ENCODE measurements around the gene LZTS3. TPM values are rescaled to one million over a fixed set of nuclear protein-coding genes. Genes with fewer than 3 reads are reported as not detected.

LZTS3 gene
- polyA plus RNA-seq, 1 donor (not counting 4 experiments of a cell fraction or from before 2014, with no cell fraction given), result 2.5 TPM

GRCh38 chr20:3175270-3175669 lies 1.9 kb upstream of the LZTS3 start:
- H3K36me3 ChIP-seq (ENCODE audit: control insufficient read depth in 2 of 2, extremely low read depth in 1 of 2, insufficient read depth in 2 of 2, low read length in 2 of 2), result no peaks in the 10 kb centered on the region
- H2AFZ ChIP-seq (ENCODE audit: control insufficient read depth, low read length), result no peak overlapping the region
- H3K4me3 ChIP-seq (ENCODE audit: control insufficient read depth in 2 of 3, extremely low read depth in 1 of 3, insufficient read depth in 2 of 3, low read depth in 1 of 3, low read length in 3 of 3), result peak overlapping the region; percentile 69 to 98 (median 92)
- dilution Hi-C loops (cut with MboI; ENCODE audit: extremely low pct_ligation_motif_present, low sequenced_read_pairs), result no loop called here
- FAIRE-seq (no peak), DNase-seq (ENCODE audit: low read depth, low spot score) (no peak)
- no peaks in the 10 kb centered on the region for H4K20me1 ChIP-seq (ENCODE audit: control insufficient read depth, extremely low read depth, insufficient read depth, low read length)
- no peak for TF ChIP-seq CTCF (optimal IDR thresholded peaks at IDR 0.05 in 1 of 3, IDR thresholded peaks at IDR 0.05 in 1 of 3, conservative IDR thresholded peaks at IDR 0.05 in 1 of 3; ENCODE audit: extremely low read depth in 1 of 3, insufficient read depth in 2 of 3, low read length in 3 of 3)
- no peak for TF ChIP-seq EZH2 (IDR thresholded peaks at IDR 0.05; ENCODE audit: low read length)
- no peaks in the 10 kb centered on the region for H3K9me1 ChIP-seq (ENCODE audit: control insufficient read depth, extremely low read depth, insufficient read depth, low read length)
- no peaks in the 10 kb centered on the region for H3K9me3 ChIP-seq (ENCODE audit: control insufficient read depth, low read depth, low read length)
- H3K27ac ChIP-seq (ENCODE audit: control insufficient read depth, insufficient read depth, low read length), result peak overlapping the region; percentile 74
- peaks cover 11% of the 10 kb centered on the region for H3K4me1 ChIP-seq (ENCODE audit: control insufficient read depth, extremely low read depth, insufficient read depth, low read length)
- no peak overlapping the region for H3K9ac ChIP-seq (ENCODE audit: control insufficient read depth, extremely low read depth, insufficient read depth, low read length)
- H3K27me3 ChIP-seq (ENCODE audit: control insufficient read depth, extremely low read depth, insufficient read depth, low read length), result peaks cover 15% of the 10 kb centered on the region
- peak overlapping the region; percentile 93 for H3K4me2 ChIP-seq (ENCODE audit: control insufficient read depth, extremely low read depth, insufficient read depth, low read depth, low read length)
- H3K79me2 ChIP-seq (ENCODE audit: control insufficient read depth, insufficient read depth, low read length), result no peaks in the 10 kb centered on the region

- H3K79me2 ChIP-seq (ENCODE audit: control insufficient read depth, insufficient read depth, low read length), result no peaks in the 10 kb centered on the region
- peak overlapping the region; percentile 69 to 98 (median 92) for H3K4me3 ChIP-seq (ENCODE audit: control insufficient read depth in 2 of 3, extremely low read depth in 1 of 3, insufficient read depth in 2 of 3, low read depth in 1 of 3, low read length in 3 of 3)
- H3K4me1 ChIP-seq (ENCODE audit: control insufficient read depth, extremely low read depth, insufficient read depth, low read length), result peaks cover 11% of the 10 kb centered on the region
- no peaks in the 10 kb centered on the region for H3K36me3 ChIP-seq (ENCODE audit: control insufficient read depth in 2 of 2, extremely low read depth in 1 of 2, insufficient read depth in 2 of 2, low read length in 2 of 2)
- H3K4me2 ChIP-seq (ENCODE audit: control insufficient read depth, extremely low read depth, insufficient read depth, low read depth, low read length), result peak overlapping the region; percentile 93
- DNase-seq (ENCODE audit: low read depth, low spot score) (no peak), FAIRE-seq (peak; percentile 58)
- H3K27me3 ChIP-seq (ENCODE audit: control insufficient read depth, extremely low read depth, insufficient read depth, low read length), result peaks cover 15% of the 10 kb centered on the region
- peak overlapping the region; percentile 74 for H3K27ac ChIP-seq (ENCODE audit: control insufficient read depth, insufficient read depth, low read length)
- no peaks in the 10 kb centered on the region for H4K20me1 ChIP-seq (ENCODE audit: control insufficient read depth, extremely low read depth, insufficient read depth, low read length)
- peak overlapping the region; percentile 88 for H3K9ac ChIP-seq (ENCODE audit: control insufficient read depth, extremely low read depth, insufficient read depth, low read length)
- dilution Hi-C loops (cut with MboI; ENCODE audit: extremely low pct_ligation_motif_present, low sequenced_read_pairs), result no loop called here
- H3K9me3 ChIP-seq (ENCODE audit: control insufficient read depth, low read depth, low read length), result no peaks in the 10 kb centered on the region
- H2AFZ ChIP-seq (ENCODE audit: control insufficient read depth, low read length), result peak overlapping the region; percentile 85
- no peak for TF ChIP-seq EZH2 (IDR thresholded peaks at IDR 0.05; ENCODE audit: low read length)
- TF ChIP-seq CTCF (optimal IDR thresholded peaks at IDR 0.05 in 1 of 3, IDR thresholded peaks at IDR 0.05 in 1 of 3, conservative IDR thresholded peaks at IDR 0.05 in 1 of 3; ENCODE audit: extremely low read depth in 1 of 3, insufficient read depth in 2 of 3, low read length in 3 of 3), result no peak
- H3K9me1 ChIP-seq (ENCODE audit: control insufficient read depth, extremely low read depth, insufficient read depth, low read length), result no peaks in the 10 kb centered on the region
Observed at GRCh38 chr20:3174442-3175261, 1.3 kb upstream of the LZTS3 start.

Data from keratinocyte (primary cell).